OCI-LY1 (cell line): Measurements from ENCODE around the gene CSH1.

Experiments
- H2AFZ ChIP-seq: fragments of 200-600 bp; sonication (generic), shearing (Covaris generic); 2 replicates; pipeline ENCODE4 v1.6.0; 2014; ENCODE audit warnings: antibody characterized with exemption, mild to moderate bottlenecking, low read length
- H3F3A ChIP-seq: fragments of 200-600 bp; sonication (generic), shearing (Covaris generic); 2 replicates; pipeline ENCODE4 v1.6.0; 2014; ENCODE audit warnings: mild to moderate bottlenecking, antibody characterized with exemption, low read length, moderate library complexity; ENCODE audit not compliant: insufficient read depth
- H3K27ac ChIP-seq: fragments of 200-600 bp; sonication (generic); 2 replicates; pipeline ENCODE4 v1.5.1; 2014; ENCODE audit warnings: low read length, mixed run types, mild to moderate bottlenecking, low read depth; ENCODE audit not compliant: poor library complexity, severe bottlenecking
- H3K27me3 ChIP-seq: fragments of 200-600 bp; sonication (generic); 2 replicates; pipeline ENCODE4 v1.6.0; 2014; ENCODE audit warnings: antibody characterized with exemption, mild to moderate bottlenecking, low read length, moderate library complexity; ENCODE audit not compliant: insufficient read depth
- H3K36me3 ChIP-seq: fragments of 200-600 bp; sonication (generic); 2 replicates; pipeline ENCODE4 v1.6.1; 2014; ENCODE audit warnings: mild to moderate bottlenecking, antibody characterized with exemption, low read length, moderate library complexity, mixed read lengths; ENCODE audit not compliant: insufficient read depth
- H3K4me1 ChIP-seq: fragments of 200-600 bp; sonication (generic); 2 replicates; pipeline ENCODE4 v1.5.1; 2014; ENCODE audit warnings: mild to moderate bottlenecking, low read length, moderate library complexity; ENCODE audit not compliant: insufficient read depth, severe bottlenecking
- H3K4me2 ChIP-seq: fragments of 200-600 bp; sonication (generic), shearing (Covaris generic); 2 replicates; pipeline ENCODE4 v1.6.1; 2014; ENCODE audit warnings: low read length
- H3K4me3 ChIP-seq: fragments of 200-600 bp; sonication (generic); 2 replicates; pipeline ENCODE4 v1.5.1; 2014; ENCODE audit warnings: low read length, low read depth, mild to moderate bottlenecking, mixed read lengths; ENCODE audit not compliant: poor library complexity, severe bottlenecking
- H3K79me2 ChIP-seq: fragments of 200-600 bp; shearing (Covaris generic); 2 replicates; pipeline ENCODE4 v1.6.1; 2016; ENCODE audit warnings: mixed run types, low read length, mixed read lengths; ENCODE audit not compliant: insufficient read depth
- H3K9ac ChIP-seq: fragments of 200-600 bp; sonication (generic), shearing (Covaris generic); 2 replicates; pipeline ENCODE4 v1.6.1; 2014; ENCODE audit warnings: mild to moderate bottlenecking, low read length, mixed read lengths
- H3K9me2 ChIP-seq: fragments of 200-600 bp; sonication (generic), shearing (Covaris generic); 2 replicates; pipeline ENCODE4 v1.6.1; 2014; ENCODE audit warnings: low read depth, mild to moderate bottlenecking, low read length, mixed read lengths
- H3K9me3 ChIP-seq: fragments of 200-600 bp; shearing (Covaris generic); 2 replicates; pipeline ENCODE4 v1.6.1; 2014; ENCODE audit warnings: low read length, mixed read lengths
- H4K20me1 ChIP-seq: fragments of 200-600 bp; sonication (generic), shearing (Covaris generic); 2 replicates; pipeline ENCODE4 v1.6.0; 2016; ENCODE audit warnings: mild to moderate bottlenecking, low read length; ENCODE audit not compliant: insufficient read depth
- CTCF ChIP-seq: fragments of 200-600 bp; sonication (generic), shearing (Covaris generic); IDR thresholded peaks from 2 replicates; pipeline ENCODE4 v1.5.1; 2017; ENCODE audit warnings: mild to moderate bottlenecking, antibody characterized with exemption, low read length, moderate library complexity, mixed read lengths
- EZH2 ChIP-seq: fragments of 200-600 bp; sonication (generic), shearing (Covaris generic); IDR thresholded peaks from 2 replicates; pipeline ENCODE4 v1.8.0; 2017; ENCODE audit warnings: borderline replicate concordance, mixed run types, mild to moderate bottlenecking, antibody characterized with exemption, low read length, moderate library complexity, mixed read lengths

Gene CSH1

GRCh38 chr17:63855185-63855584 is 41.2 kb downstream of the CSH1 start:
- H2AFZ ChIP-seq = no peak overlapping the region
- no peaks in the 10 kb centered on the region for H4K20me1 ChIP-seq
- H3K4me2 ChIP-seq = no peak overlapping the region

GRCh38 chr17:63854709-63855108 is 41.7 kb downstream of the CSH1 start:
- H4K20me1 ChIP-seq = no peaks in the 10 kb centered on the region
- H3K4me3 ChIP-seq = no peak overlapping the region
- H3K4me1 ChIP-seq = no peaks in the 10 kb centered on the region
- H3K27ac ChIP-seq = no peak overlapping the region
- H2AFZ ChIP-seq = no peak overlapping the region
- no peaks in the 10 kb centered on the region for H3K36me3 ChIP-seq
- no peak overlapping the region for H3K9ac ChIP-seq
- H3K9me2 ChIP-seq = no peaks in the 10 kb centered on the region
- no peaks in the 10 kb centered on the region for H3F3A ChIP-seq
- TF ChIP-seq CTCF (no peak), EZH2 (no peak)
- H3K9me3 ChIP-seq = no peaks in the 10 kb centered on the region
- H3K79me2 ChIP-seq = no peaks in the 10 kb centered on the region
- H3K27me3 ChIP-seq = no peaks in the 10 kb centered on the region
- no peak overlapping the region for H3K4me2 ChIP-seq

More at GRCh38 chr17:63855185-63855584, 41.2 kb downstream of the CSH1 start:
- H3K36me3 ChIP-seq = no peaks in the 10 kb centered on the region
- no peaks in the 10 kb centered on the region for H3K9me3 ChIP-seq
- no peaks in the 10 kb centered on the region for H3K9me2 ChIP-seq
- no peak overlapping the region for H3K27ac ChIP-seq
- H3K9ac ChIP-seq = no peak overlapping the region
- H3K4me1 ChIP-seq = no peaks in the 10 kb centered on the region
- H3K79me2 ChIP-seq = no peaks in the 10 kb centered on the region
- no peaks in the 10 kb centered on the region for H3K27me3 ChIP-seq
- TF ChIP-seq EZH2 (no peak), CTCF (no peak)
- H3F3A ChIP-seq = no peaks in the 10 kb centered on the region
- H3K4me3 ChIP-seq = no peak overlapping the region

GRCh38 chr17:63853260-63853659 is 43.1 kb downstream of the CSH1 start:
- Histone ChIP-seq H3K4me1 (peaks cover 6% of the 10 kb centered on the region), H3K27me3 (0 out of 2 replicates have a peak, but pooled peaks cover 7% of the 10 kb centered on the region), H3K9ac (no peak overlapping the region)

More at GRCh38 chr17:63853260-63853659, 43.1 kb downstream of the CSH1 start:
- no peak for TF ChIP-seq EZH2
- TF ChIP-seq CTCF = no peak
- no peaks in the 10 kb centered on the region for H3K79me2 ChIP-seq
- H3K9me3 ChIP-seq = no peaks in the 10 kb centered on the region
- H4K20me1 ChIP-seq = no peaks in the 10 kb centered on the region
- no peaks in the 10 kb centered on the region for H3F3A ChIP-seq
- no peak overlapping the region for H3K27ac ChIP-seq
- no peak overlapping the region for H2AFZ ChIP-seq
- H3K9me2 ChIP-seq = no peaks in the 10 kb centered on the region
- H3K4me3 ChIP-seq = no peak overlapping the region
- H3K36me3 ChIP-seq = no peaks in the 10 kb centered on the region; the same call in 1 of the 2 replicates
- no peak overlapping the region for H3K4me2 ChIP-seq
